ENCODE results near the gene STRN3.

- TF ChIP-seq POLR2A (IDR thresholded peaks at IDR 0.05) (no peak), CTCF (IDR thresholded peaks at IDR 0.05) (no peak)
These were observed 1.4 kb downstream of the STRN3 start for GRCh38 chr14:31024577-31025366.

All from esophagus squamous epithelium (tissue), 4 donors.